ENCODE measurements around the gene UGT1A6.
"Not testable (repeated sequence)": the region's sequence is repeated elsewhere in the genome, so short reads cannot be mapped to it uniquely, and the experiment has no call there.

GRCh38 chr2:233736868-233737653, 44.4 kb downstream of the UGT1A6 start:
- not testable (repeated sequence) for TF ChIP-seq CTCF (IDR thresholded peaks at IDR 0.05); POLR2AphosphoS5 (IDR thresholded peaks at IDR 0.05); EP300 (IDR thresholded peaks at IDR 0.05; ENCODE audit: low read depth); POLR2A (IDR thresholded peaks at IDR 0.05)
